ENCODE results near the gene C4BPA. TPM values are rescaled to one million over a fixed set of nuclear protein-coding genes. Genes with fewer than 3 reads are reported as not detected.

Gene C4BPA
- total and polyA plus RNA-seq, 2 of the 4 experiments (the other 2 are of a cell fraction): not detected

DNA sequence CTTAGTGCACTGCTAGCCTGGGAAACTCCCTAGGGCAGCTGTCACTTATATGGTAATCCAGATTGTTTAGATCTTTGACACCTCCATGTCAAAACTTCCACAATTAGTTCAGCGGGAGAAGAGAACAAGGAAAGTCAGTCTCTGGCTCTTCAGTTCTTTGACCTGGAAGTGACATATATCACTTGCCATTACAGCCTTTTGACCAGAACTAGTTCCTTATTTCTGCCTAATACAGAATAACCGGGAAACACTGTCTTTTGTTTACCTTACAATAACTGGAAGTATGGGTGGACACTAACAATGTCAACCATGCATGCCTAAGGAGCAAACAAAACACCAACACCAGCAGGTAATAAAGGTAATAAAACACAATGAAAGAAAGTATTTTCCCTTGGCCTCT, 68.3 kb downstream of the C4BPA start:
- H3K79me1 ChIP-seq (ENCODE audit: low read depth in 1 of 2, low read length in 2 of 2): no peaks in the 10 kb centered on the region
- H2BK15ac ChIP-seq (ENCODE audit: low read depth, low read length): no peak overlapping the region
- H3K9me1 ChIP-seq (ENCODE audit: insufficient read depth, low read length): no peaks in the 10 kb centered on the region
- intact Hi-C loops (cut with micrococcal nuclease): no loop called here
- H4K91ac ChIP-seq (ENCODE audit: insufficient read depth, low read depth, low read length): no peak overlapping the region
- dilution Hi-C loops (cut with HindIII; ENCODE audit: low sequenced_read_pairs, unreplicated experiment): no loop called here
- ChIA-PET POLR2A (ENCODE audit: unreplicated experiment) (no interaction called here), CTCF (no interaction called here)
- no peak overlapping the region for H4K8ac ChIP-seq (ENCODE audit: low read depth in 2 of 2, low read length in 2 of 2)
- no peaks in the 10 kb centered on the region for H3K27me3 ChIP-seq (ENCODE audit: control insufficient read depth, insufficient read depth, low read length)
- H2BK5ac ChIP-seq (ENCODE audit: low read depth, low read length, poor library complexity, severe bottlenecking): no peak overlapping the region
- H3K4me1 ChIP-seq (ENCODE audit: control insufficient read depth, insufficient read depth, low read length): no peaks in the 10 kb centered on the region
- DNase-seq: no peak
- no peak overlapping the region for H3K18ac ChIP-seq (ENCODE audit: low read depth, low read length)
- H3K9ac ChIP-seq (ENCODE audit: low read depth, low read length): no peak overlapping the region
- WGBS, 2 experiments (ENCODE audit: extremely low coverage in 2 of 2, insufficient read length in 1 of 2): no CpG with 5 or more reads among the region's 2 CpGs
- no peak overlapping the region for H3K4ac ChIP-seq (ENCODE audit: low read depth, low read length)
- no peak overlapping the region for H3K27ac ChIP-seq (ENCODE audit: insufficient read depth, low read length)
- TF ChIP-seq NFE2L2 (IDR thresholded peaks at IDR 0.05; ENCODE audit: low read depth, low read length) (no peak), RFX5 (IDR thresholded peaks at IDR 0.05; ENCODE audit: low read depth, low read length) (no peak), POLR2A (IDR thresholded peaks at IDR 0.05; ENCODE audit: low read depth, low read length) (no peak), MAFK (IDR thresholded peaks at IDR 0.05; ENCODE audit: low read depth, low read length) (no peak), MAZ (IDR thresholded peaks at IDR 0.05; ENCODE audit: borderline replicate concordance, low read depth, low read length) (no peak), CHD1 (IDR thresholded peaks at IDR 0.05; ENCODE audit: low read depth, low read length) (no peak), BHLHE40 (IDR thresholded peaks at IDR 0.05; ENCODE audit: low read depth, low read length) (no peak), FOS (IDR thresholded peaks at IDR 0.05; ENCODE audit: low read depth, low read length) (no peak), RAD21 (IDR thresholded peaks at IDR 0.05; ENCODE audit: low read length) (no peak), CEBPB (IDR thresholded peaks at IDR 0.05; ENCODE audit: low read depth, low read length) (no peak), SMC3 (IDR thresholded peaks at IDR 0.05; ENCODE audit: low read depth, low read length) (no peak), RCOR1 (IDR thresholded peaks at IDR 0.05; ENCODE audit: insufficient replicate concordance, low read length) (no peak)
- TF ChIP-seq, protein P1, sequence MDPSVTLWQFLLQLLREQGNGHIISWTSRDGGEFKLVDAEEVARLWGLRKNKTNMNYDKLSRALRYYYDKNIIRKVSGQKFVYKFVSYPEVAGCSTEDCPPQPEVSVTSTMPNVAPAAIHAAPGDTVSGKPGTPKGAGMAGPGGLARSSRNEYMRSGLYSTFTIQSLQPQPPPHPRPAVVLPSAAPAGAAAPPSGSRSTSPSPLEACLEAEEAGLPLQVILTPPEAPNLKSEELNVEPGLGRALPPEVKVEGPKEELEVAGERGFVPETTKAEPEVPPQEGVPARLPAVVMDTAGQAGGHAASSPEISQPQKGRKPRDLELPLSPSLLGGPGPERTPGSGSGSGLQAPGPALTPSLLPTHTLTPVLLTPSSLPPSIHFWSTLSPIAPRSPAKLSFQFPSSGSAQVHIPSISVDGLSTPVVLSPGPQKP (IDR thresholded peaks at IDR 0.05; ENCODE audit: borderline replicate concordance, low read depth, low read length): no peak
- TF ChIP-seq, protein P2, sequence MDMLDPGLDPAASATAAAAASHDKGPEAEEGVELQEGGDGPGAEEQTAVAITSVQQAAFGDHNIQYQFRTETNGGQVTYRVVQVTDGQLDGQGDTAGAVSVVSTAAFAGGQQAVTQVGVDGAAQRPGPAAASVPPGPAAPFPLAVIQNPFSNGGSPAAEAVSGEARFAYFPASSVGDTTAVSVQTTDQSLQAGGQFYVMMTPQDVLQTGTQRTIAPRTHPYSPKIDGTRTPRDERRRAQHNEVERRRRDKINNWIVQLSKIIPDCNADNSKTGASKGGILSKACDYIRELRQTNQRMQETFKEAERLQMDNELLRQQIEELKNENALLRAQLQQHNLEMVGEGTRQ (IDR thresholded peaks at IDR 0.05; ENCODE audit: low read depth, low read length): no peak
- TF ChIP-seq, protein P3, sequence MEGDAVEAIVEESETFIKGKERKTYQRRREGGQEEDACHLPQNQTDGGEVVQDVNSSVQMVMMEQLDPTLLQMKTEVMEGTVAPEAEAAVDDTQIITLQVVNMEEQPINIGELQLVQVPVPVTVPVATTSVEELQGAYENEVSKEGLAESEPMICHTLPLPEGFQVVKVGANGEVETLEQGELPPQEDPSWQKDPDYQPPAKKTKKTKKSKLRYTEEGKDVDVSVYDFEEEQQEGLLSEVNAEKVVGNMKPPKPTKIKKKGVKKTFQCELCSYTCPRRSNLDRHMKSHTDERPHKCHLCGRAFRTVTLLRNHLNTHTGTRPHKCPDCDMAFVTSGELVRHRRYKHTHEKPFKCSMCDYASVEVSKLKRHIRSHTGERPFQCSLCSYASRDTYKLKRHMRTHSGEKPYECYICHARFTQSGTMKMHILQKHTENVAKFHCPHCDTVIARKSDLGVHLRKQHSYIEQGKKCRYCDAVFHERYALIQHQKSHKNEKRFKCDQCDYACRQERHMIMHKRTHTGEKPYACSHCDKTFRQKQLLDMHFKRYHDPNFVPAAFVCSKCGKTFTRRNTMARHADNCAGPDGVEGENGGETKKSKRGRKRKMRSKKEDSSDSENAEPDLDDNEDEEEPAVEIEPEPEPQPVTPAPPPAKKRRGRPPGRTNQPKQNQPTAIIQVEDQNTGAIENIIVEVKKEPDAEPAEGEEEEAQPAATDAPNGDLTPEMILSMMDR (conservative IDR thresholded peaks at IDR 0.05; ENCODE audit: low read depth, low read length): no peak
- H3K4me3 ChIP-seq (ENCODE audit: insufficient read depth, low read depth, low read length): no peak overlapping the region
- no peak overlapping the region for H3K23ac ChIP-seq (ENCODE audit: low read depth, low read length)
- H2BK120ac ChIP-seq (ENCODE audit: low read depth, low read length): no peak overlapping the region
- no peak overlapping the region for H2AFZ ChIP-seq (replicated peaks; ENCODE audit: low read length, poor library complexity)
- no peak for ATAC-seq (ENCODE audit: low read depth)
- H3K56ac ChIP-seq (ENCODE audit: extremely low read depth, insufficient read depth, low read length): no peak overlapping the region
- H3K4me2 ChIP-seq (ENCODE audit: low read depth, low read length): no peak overlapping the region
- no peak overlapping the region for H4K5ac ChIP-seq (ENCODE audit: low read depth, low read length)
- no peaks in the 10 kb centered on the region for H3K9me3 ChIP-seq (ENCODE audit: control insufficient read depth, insufficient read depth, low read length)
- no peak overlapping the region for H2AK9ac ChIP-seq (replicated peaks; ENCODE audit: low read depth, low read length, poor library complexity)
- no peaks in the 10 kb centered on the region for H3K36me3 ChIP-seq (ENCODE audit: control insufficient read depth, insufficient read depth, low read length)
- in situ Hi-C loops (cut with MboI; ENCODE audit: low sequenced_read_pairs): no loop called here
- no TSS peak for BruUV-seq (replicated peaks)
- no peak overlapping the region for H3K14ac ChIP-seq (replicated peaks; ENCODE audit: low read depth, low read length)
- no peaks in the 10 kb centered on the region for H4K20me1 ChIP-seq (ENCODE audit: insufficient read depth, low read length)
- no peak overlapping the region for H2BK20ac ChIP-seq (ENCODE audit: low read depth, low read length)
- H2AK5ac ChIP-seq (ENCODE audit: low read depth, low read length): no peak overlapping the region

Measured in IMR-90 (cell line).